ENCODE results near the gene SYT3.

DNA sequence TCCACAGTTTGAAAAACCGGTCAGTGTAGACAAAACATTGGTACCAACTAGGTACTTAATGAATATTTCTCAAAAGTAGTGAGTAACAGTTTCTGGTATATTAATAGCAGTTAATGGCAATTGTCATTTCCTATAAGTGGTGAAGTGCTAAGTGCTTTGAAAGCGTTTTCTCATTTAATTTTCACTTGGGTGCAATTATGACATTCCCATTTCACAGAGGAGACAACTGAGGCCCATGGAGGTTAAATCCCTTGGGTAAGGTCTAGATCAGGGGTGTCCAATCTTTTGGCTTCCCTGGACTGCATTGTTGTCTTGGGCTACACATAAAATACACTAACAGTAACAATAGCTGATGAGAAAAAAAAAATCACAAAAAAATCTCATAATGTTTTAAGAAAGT, 687 bp upstream of the SYT3 start:
- TF ChIP-seq, protein P1, sequence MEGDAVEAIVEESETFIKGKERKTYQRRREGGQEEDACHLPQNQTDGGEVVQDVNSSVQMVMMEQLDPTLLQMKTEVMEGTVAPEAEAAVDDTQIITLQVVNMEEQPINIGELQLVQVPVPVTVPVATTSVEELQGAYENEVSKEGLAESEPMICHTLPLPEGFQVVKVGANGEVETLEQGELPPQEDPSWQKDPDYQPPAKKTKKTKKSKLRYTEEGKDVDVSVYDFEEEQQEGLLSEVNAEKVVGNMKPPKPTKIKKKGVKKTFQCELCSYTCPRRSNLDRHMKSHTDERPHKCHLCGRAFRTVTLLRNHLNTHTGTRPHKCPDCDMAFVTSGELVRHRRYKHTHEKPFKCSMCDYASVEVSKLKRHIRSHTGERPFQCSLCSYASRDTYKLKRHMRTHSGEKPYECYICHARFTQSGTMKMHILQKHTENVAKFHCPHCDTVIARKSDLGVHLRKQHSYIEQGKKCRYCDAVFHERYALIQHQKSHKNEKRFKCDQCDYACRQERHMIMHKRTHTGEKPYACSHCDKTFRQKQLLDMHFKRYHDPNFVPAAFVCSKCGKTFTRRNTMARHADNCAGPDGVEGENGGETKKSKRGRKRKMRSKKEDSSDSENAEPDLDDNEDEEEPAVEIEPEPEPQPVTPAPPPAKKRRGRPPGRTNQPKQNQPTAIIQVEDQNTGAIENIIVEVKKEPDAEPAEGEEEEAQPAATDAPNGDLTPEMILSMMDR (IDR thresholded peaks at IDR 0.05) = no peak
- TF ChIP-seq POLR2A (IDR thresholded peaks at IDR 0.05) = no peak

Measured in lower leg skin (tissue), 3 donors.